BJ (cell line): ENCODE data around the gene FTO. TPM values are rescaled to one million over a fixed set of nuclear protein-coding genes. Genes with fewer than 3 reads are reported as not detected.

Experiments
- CTCF ChIA-PET: fragments of 350-600 bp; formaldehyde crosslinking; extraction: SDS; loops from one replicate; lab custom pipeline; 2021; ENCODE audit warnings: antibody characterized with exemption, inconsistent platforms; lab: Yijun Ruan, JAX
- POLR2A ChIA-PET: fragments of 300-600 bp; sonication (Branson Sonifier 250); formaldehyde crosslinking; extraction: SDS; loops from one replicate; lab custom pipeline; 2021; ENCODE audit warnings: antibody characterized with exemption; lab: Charles Lee
- DNase-seq: peaks from one replicate; pipeline ENCODE4 v3.0.0-alpha.2; 2011; ENCODE audit warnings: low read depth
- H3K27me3 ChIP-seq: 2 replicates; pipeline ENCODE4 v1.6.0; 2011; ENCODE audit warnings: low read length; ENCODE audit not compliant: control insufficient read depth, insufficient read depth
- H3K36me3 ChIP-seq: 2 replicates; pipeline ENCODE4 v1.5.1; 2011; ENCODE audit warnings: low read length; ENCODE audit not compliant: control insufficient read depth, insufficient read depth
- H3K4me3 ChIP-seq: 2 replicates; pipeline ENCODE4 v1.5.1; 2011; ENCODE audit warnings: low read depth, mild to moderate bottlenecking, control low read depth, low read length
- polyA plus RNA-seq: library from polyadenylated mRNA; depleted of rRNA; stranded (reverse); fragments of >200 nt; gene quantifications from 2 replicates; pipeline ENCODE4 v1.2.3, GENCODE V29; 2011
- TF ChIP-seq, protein P1 (sequence below): IDR thresholded peaks from 2 replicates; pipeline ENCODE4 v1.5.1; 2011; ENCODE audit warnings: low read depth, mild to moderate bottlenecking, control low read depth, inconsistent platforms, low read length, moderate library complexity; ENCODE audit not compliant: insufficient read depth

The FTO gene
- polyA plus RNA-seq, 1 experiment, result 86.3 TPM

DNA sequence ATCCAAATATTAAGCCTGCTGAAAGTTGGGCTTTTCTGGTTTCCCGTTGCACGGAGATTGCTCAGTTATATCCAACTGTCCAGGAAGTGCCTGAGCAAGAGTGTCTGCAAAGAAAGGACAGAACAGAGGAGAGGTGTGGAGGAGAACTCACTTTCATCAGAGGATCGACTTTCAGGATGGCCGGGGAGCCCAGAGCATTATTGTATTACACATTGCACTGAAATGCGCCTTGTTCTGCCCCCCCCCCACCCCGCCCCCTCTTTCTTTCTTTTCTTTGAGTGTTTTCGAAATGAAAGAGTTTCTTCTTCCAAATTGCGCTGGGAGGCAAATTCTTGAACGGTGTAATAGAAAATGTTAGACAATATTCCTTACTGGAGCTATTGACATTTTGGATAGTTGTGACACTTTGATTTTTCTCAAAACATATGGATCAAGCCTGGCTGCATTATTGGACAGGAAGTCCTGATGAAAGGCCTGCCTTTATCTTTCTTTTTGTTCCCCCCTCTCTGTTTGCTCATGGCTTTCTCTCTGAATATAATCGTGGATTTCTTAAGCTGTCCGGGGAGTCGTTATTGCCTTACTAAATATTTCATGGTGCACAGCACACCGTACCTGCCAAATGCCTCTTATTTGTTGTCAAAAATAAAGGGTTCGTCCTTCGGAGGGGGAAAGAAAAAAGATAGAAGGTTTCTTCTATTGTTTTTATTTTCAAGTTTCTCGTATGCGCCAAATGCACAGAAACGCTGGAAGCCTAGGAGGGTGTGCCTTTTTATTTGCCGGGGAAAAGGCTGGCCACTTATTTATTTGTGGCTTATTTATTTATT, 471.8 kb downstream of the FTO start:
- Histone ChIP-seq H3K36me3 (no peaks in the 10 kb centered on the region), H3K4me3 (no peak overlapping the region), H3K27me3 (peaks cover 5% of the 10 kb centered on the region)
- TF ChIP-seq, protein P1, sequence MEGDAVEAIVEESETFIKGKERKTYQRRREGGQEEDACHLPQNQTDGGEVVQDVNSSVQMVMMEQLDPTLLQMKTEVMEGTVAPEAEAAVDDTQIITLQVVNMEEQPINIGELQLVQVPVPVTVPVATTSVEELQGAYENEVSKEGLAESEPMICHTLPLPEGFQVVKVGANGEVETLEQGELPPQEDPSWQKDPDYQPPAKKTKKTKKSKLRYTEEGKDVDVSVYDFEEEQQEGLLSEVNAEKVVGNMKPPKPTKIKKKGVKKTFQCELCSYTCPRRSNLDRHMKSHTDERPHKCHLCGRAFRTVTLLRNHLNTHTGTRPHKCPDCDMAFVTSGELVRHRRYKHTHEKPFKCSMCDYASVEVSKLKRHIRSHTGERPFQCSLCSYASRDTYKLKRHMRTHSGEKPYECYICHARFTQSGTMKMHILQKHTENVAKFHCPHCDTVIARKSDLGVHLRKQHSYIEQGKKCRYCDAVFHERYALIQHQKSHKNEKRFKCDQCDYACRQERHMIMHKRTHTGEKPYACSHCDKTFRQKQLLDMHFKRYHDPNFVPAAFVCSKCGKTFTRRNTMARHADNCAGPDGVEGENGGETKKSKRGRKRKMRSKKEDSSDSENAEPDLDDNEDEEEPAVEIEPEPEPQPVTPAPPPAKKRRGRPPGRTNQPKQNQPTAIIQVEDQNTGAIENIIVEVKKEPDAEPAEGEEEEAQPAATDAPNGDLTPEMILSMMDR, result no peak
- ChIA-PET POLR2A (no interaction called here), CTCF (no interaction called here)
- no peak for DNase-seq

DNA sequence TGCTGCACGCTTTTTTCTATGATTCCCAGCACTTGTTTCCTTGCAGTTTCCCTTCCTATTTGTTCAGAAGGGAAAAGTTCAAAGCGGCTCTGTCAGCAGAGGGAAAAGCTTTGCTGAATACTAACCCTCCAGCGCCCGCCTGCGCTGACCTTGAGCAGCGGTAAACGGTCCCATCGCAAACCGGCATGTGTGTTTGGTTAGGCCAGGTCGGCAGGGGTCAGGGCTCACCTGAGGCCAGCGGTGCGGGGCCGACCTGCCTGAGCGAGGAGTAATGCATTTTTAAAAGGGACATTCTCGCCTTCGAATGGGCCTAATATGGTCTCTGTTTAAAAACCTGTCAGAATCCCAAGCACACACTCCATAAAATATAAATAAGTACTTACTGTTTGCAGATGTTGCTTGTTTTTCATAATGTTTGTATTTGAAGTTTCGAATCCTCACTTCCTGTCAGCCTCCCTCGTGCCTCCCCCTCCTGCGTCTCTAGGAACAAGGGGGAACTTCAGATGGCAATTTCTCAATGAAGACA, 472.5 kb downstream of the FTO start:
- TF ChIP-seq, protein P1, result no peak; the same call in 1 of the 2 replicates
- Histone ChIP-seq H3K36me3 (no peaks in the 10 kb centered on the region), H3K4me3 (no peak overlapping the region), H3K27me3 (peaks cover 5% of the 10 kb centered on the region)
- ChIA-PET CTCF (no interaction called here), POLR2A (no interaction called here)
- DNase-seq, result no peak

DNA sequence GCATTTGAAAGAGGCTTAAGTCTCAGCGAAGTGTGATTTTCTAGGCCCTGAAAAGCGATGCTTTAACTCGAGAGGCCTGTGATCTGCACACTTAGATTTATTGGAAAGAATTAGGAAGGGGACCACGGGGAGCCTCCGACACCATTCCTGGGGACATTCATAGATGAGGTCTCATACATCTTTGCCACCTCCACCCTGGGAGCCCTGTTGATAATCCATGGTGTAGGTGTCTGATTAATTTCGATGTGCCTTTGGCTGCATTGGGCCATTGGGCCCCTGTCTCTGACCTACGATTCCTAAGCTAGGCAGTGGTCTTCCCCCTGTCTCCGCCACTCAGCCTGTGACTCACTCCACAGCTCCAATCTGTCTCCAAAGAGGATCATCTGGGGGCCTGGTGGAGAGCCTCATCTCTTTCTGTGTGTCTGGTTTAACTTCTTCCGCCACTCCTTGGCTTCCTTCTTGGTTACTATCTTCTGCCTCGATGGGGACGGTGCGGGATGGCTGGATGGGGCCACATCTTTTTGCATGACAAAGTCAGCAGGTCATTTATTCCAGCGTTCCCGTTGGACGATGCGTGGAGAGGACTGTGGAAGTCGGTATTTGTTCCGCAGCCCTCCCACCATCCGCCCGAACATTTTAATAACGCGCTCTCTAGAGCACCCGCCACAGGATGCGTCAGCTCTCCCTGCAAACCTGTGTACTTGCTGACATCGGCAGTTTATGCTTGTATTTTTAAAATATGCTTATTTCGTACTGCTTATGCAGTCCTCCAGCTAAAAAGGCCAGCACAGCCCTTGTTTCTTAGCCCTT, 473.3 kb downstream of the FTO start:
- TF ChIP-seq, protein P1, result no peak
- no peak overlapping the region for H3K4me3 ChIP-seq
- H3K27me3 ChIP-seq, result peaks cover 5% of the 10 kb centered on the region
- no peaks in the 10 kb centered on the region for H3K36me3 ChIP-seq
- ChIA-PET CTCF (interaction anchor here (1.4 to 1.9 kb wide), 2 partner anchors 15 to 627 kb away, joined by 6 read pairs; no protein-coding TSS in a partner anchor), POLR2A (no interaction called here)
- DNase-seq, result no peak

DNA sequence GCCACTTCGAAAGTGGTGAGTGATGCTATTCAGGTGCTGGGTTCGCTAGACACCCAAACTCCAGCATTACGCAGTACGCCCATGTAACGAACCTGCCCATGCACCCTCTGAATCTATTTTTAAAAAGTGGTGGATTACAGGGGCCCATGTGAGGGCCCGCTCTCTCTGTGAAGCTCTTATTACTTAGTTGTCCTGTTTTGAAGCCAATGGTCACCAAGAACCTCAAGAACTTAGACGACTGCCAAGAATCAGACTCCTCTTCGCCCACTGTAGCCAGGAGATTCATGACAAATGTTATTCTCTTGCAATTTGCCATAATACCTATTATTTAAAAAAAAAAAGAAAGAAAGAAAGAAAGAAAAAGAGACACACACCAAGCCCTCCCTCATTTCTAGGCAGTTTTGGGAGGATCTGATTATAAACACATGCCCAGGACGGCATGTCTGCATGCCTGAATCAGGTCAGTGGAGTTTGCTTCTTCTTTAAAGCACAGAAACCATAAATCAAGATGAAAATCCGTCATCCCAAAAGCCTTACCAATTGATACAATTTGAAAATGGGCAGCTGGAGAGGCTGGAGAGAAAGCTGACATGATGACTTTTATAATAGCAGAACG, 474.0 kb downstream of the FTO start:
- TF ChIP-seq, protein P1, result no peak
- POLR2A ChIA-PET, result no interaction called here

More for the DNA sequence above, 474.0 kb downstream of the FTO start:
- Histone ChIP-seq H3K4me3 (no peak overlapping the region), H3K36me3 (no peaks in the 10 kb centered on the region), H3K27me3 (peaks cover 5% of the 10 kb centered on the region)
- CTCF ChIA-PET, result interaction anchor here (1.4 to 1.9 kb wide), 2 partner anchors 15 to 628 kb away, joined by 6 read pairs; no protein-coding TSS in a partner anchor
- DNase-seq, result no peak
